ENCODE data around the gene ADAMTSL2. TPM values are rescaled to one million over a fixed set of nuclear protein-coding genes. Genes with fewer than 3 reads are reported as not detected.

Gene ADAMTSL2
- total RNA-seq, 1 donor from 2014 or later = 1.2 TPM

- DNase-seq (ENCODE audit: low spot score) = no peak
These were observed 16.8 kb upstream of the ADAMTSL2 start for GRCh38 chr9:133517711-133518110.

GRCh38 chr9:133518200-133518599, 16.3 kb upstream of the ADAMTSL2 start:
- no peak for DNase-seq (ENCODE audit: low spot score)

GRCh38 chr9:133518706-133519449, 15.6 kb upstream of the ADAMTSL2 start:
- no peak for DNase-seq (ENCODE audit: low spot score)

GRCh38 chr9:133519693-133520092, 14.8 kb upstream of the ADAMTSL2 start:
- no peak for DNase-seq (ENCODE audit: low spot score)

- DNase-seq (ENCODE audit: low spot score) = no peak
These were observed 14.2 kb upstream of the ADAMTSL2 start for GRCh38 chr9:133520121-133520835.

- DNase-seq (ENCODE audit: low spot score) = no peak
These were observed 13.1 kb upstream of the ADAMTSL2 start for GRCh38 chr9:133521122-133522072.

- DNase-seq (ENCODE audit: low spot score) = no peak
These were observed 12.2 kb upstream of the ADAMTSL2 start for GRCh38 chr9:133522073-133522910.

- DNase-seq (ENCODE audit: low spot score) = no peak
These were observed 11.4 kb upstream of the ADAMTSL2 start for GRCh38 chr9:133523106-133523505.

- DNase-seq (ENCODE audit: low spot score) = no peak
These were observed 10.4 kb upstream of the ADAMTSL2 start for GRCh38 chr9:133524146-133524545.

- DNase-seq (ENCODE audit: low spot score) = no peak
These were observed 9.8 kb upstream of the ADAMTSL2 start, which contains the start of gene MYMK for GRCh38 chr9:133524679-133525228. TSS of gene MYMK (minus strand) at chr9:133524959. CDS start at chr9:133524844, 115 bp downstream.

GRCh38 chr9:133525677-133526076, 8.8 kb upstream of the ADAMTSL2 start:
- no peak for DNase-seq (ENCODE audit: low spot score)

GRCh38 chr9:133526721-133527321, 7.7 kb upstream of the ADAMTSL2 start:
- peak; percentile 53 for DNase-seq (ENCODE audit: low spot score)

- DNase-seq (ENCODE audit: low spot score) = peak; percentile 76
These were observed 7.0 kb upstream of the ADAMTSL2 start for GRCh38 chr9:133527444-133527920.

- no peak for DNase-seq (ENCODE audit: low spot score)
These were observed 6.3 kb upstream of the ADAMTSL2 start for GRCh38 chr9:133528001-133528875.

GRCh38 chr9:133528876-133529241, 5.6 kb upstream of the ADAMTSL2 start:
- no peak for DNase-seq (ENCODE audit: low spot score)

GRCh38 chr9:133529457-133529856, 5.0 kb upstream of the ADAMTSL2 start:
- no peak for DNase-seq (ENCODE audit: low spot score)

GRCh38 chr9:133529874-133530273, 4.6 kb upstream of the ADAMTSL2 start:
- DNase-seq (ENCODE audit: low spot score) = no peak

GRCh38 chr9:133531293-133531692, 3.2 kb upstream of the ADAMTSL2 start:
- DNase-seq (ENCODE audit: low spot score) = no peak
